Hepatocyte (in vitro differentiated cells): ENCODE results near the gene CDC123.

Experiments
- EZH2 ChIP-seq: fragments of 200-600 bp; sonication (generic); IDR thresholded peaks from 2 replicates; pipeline ENCODE4 v1.6.1; 2016; ENCODE audit warnings: antibody characterized with exemption, mild to moderate bottlenecking, borderline replicate concordance
- EZH2phosphoT487 ChIP-seq: fragments of 200-600 bp; sonication (generic); IDR thresholded peaks from one replicate; pipeline ENCODE4 v1.6.1; 2018; ENCODE audit warnings: antibody characterized with exemption, mild to moderate bottlenecking, low read depth, moderate library complexity; ENCODE audit not compliant: unreplicated experiment, severe bottlenecking
- TF ChIP-seq, protein P1 (sequence below): fragments of 200-600 bp; sonication (generic); IDR thresholded peaks from 2 replicates; pipeline ENCODE4 v1.5.1; 2016; ENCODE audit warnings: antibody characterized with exemption, mild to moderate bottlenecking; ENCODE audit not compliant: poor library complexity

DNA sequence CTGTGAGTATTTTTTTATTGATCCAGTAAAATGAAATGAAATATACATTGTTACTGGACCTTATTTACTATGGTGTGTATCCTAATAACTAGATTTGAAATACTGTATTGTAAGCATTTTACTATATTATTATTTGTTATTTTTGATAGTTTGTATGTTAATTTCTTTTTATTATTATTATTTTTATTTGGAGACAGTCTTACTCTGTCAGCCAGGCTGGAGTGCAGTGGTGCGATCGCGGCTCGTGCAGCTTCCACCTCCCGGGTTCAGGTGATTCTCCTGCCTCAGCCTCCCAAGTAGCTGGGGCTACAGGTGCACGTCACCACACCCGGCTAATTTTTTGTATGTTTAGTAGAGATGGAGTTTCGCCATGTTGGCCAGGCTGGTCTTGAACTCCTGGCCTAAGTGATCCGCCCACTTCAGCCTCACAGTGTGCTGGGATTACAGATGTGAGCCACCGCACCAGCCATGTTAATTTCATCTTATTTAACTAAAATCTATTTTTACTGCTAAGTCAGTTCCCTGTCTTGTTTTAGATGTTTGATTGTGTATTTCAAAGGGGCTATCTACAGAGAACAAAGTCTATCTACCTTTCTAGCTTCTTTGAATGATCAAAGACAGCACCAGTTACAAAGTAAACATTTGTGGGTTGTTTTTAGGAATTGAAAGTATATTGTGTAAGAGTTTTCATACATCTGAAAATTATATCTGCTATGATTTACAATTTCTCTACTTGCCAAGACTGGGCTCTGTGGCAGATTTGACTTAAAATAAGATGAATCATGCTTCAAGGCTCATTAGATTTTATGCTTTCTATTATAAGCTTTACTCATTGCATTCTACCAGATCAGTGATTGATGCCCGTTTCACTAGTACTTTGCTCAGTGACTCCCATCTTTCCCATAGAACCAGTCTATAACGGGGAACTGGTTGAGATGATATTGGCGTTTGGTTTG lies 41.6 kb downstream of the CDC123 start:
- TF ChIP-seq, protein P1, sequence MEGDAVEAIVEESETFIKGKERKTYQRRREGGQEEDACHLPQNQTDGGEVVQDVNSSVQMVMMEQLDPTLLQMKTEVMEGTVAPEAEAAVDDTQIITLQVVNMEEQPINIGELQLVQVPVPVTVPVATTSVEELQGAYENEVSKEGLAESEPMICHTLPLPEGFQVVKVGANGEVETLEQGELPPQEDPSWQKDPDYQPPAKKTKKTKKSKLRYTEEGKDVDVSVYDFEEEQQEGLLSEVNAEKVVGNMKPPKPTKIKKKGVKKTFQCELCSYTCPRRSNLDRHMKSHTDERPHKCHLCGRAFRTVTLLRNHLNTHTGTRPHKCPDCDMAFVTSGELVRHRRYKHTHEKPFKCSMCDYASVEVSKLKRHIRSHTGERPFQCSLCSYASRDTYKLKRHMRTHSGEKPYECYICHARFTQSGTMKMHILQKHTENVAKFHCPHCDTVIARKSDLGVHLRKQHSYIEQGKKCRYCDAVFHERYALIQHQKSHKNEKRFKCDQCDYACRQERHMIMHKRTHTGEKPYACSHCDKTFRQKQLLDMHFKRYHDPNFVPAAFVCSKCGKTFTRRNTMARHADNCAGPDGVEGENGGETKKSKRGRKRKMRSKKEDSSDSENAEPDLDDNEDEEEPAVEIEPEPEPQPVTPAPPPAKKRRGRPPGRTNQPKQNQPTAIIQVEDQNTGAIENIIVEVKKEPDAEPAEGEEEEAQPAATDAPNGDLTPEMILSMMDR = no peak
- no peak for TF ChIP-seq EZH2
- no peak for TF ChIP-seq EZH2phosphoT487
